Head of caudate nucleus (tissue), 42 donors: ENCODE results near the gene ZFHX3.
"Not testable (repeated sequence)": the region's sequence is repeated elsewhere in the genome, so short reads cannot be mapped to it uniquely, and the experiment has no call there.

Source experiments
- DNase-seq, 42 donors: peaks; one replicate each; pipeline versions ENCODE4 v3.0.0 to v3.0.0-alpha.2; 2020 to 2021; ENCODE audit warnings: mixed read lengths in 7 of 42
- intact Hi-C: fragments of 100-400 bp; cut with DNase I; formaldehyde crosslinking; loops from one replicate; pipeline ENCODE4 v1.15.0; 2022

Gene ZFHX3

GRCh38 chr16:73047536-73048291 lies at the start of gene ZFHX3:
TSS of gene ZFHX3 (minus strand) at chr16:73048128. CDS start at chr16:72960145, 87,983 bp downstream.
- peak in 40 of 42 donors; percentile 40 to 82 (median 64) for DNase-seq

GRCh38 chr16:73096510-73096909 lies 48.6 kb upstream of the ZFHX3 start:
- DNase-seq = no peak
- intact Hi-C loops = no loop called here

More at GRCh38 chr16:73047536-73048291, at the start of gene ZFHX3:
- intact Hi-C loops = no loop called here

GRCh38 chr16:73095885-73096421 lies 48.0 kb upstream of the ZFHX3 start:
- DNase-seq = no peak
- intact Hi-C loops = no loop called here

GRCh38 chr16:73095142-73095820 lies 47.4 kb upstream of the ZFHX3 start:
- DNase-seq = no peak
- intact Hi-C loops = no loop called here

GRCh38 chr16:73094371-73094770 lies 46.4 kb upstream of the ZFHX3 start:
- DNase-seq = no peak
- intact Hi-C loops = no loop called here

- no peak for DNase-seq
- intact Hi-C loops = no loop called here
These were observed 45.5 kb upstream of the ZFHX3 start for GRCh38 chr16:73093146-73094144.

GRCh38 chr16:73092236-73092781 lies 44.4 kb upstream of the ZFHX3 start:
- peak in 41 of 42 donors; percentile 29 to 78 (median 51) for DNase-seq
- intact Hi-C loops = no loop called here

- intact Hi-C loops = no loop called here
- no peak for DNase-seq
These were observed 43.2 kb upstream of the ZFHX3 start for GRCh38 chr16:73091174-73091573.

- intact Hi-C loops = no loop called here
- DNase-seq = no peak
These were observed 41.5 kb upstream of the ZFHX3 start for GRCh38 chr16:73089420-73089819.

GRCh38 chr16:73086108-73086507 lies 38.2 kb upstream of the ZFHX3 start:
- DNase-seq = no peak
- intact Hi-C loops = no loop called here

GRCh38 chr16:73083271-73083670 lies 35.3 kb upstream of the ZFHX3 start:
- intact Hi-C loops = no loop called here
- DNase-seq = no peak

GRCh38 chr16:73082634-73083051 lies 34.7 kb upstream of the ZFHX3 start:
- intact Hi-C loops = not testable (repeated sequence)

GRCh38 chr16:73080931-73081330 lies 33.0 kb upstream of the ZFHX3 start:
- intact Hi-C loops = no loop called here
- DNase-seq = no peak

More at GRCh38 chr16:73082634-73083051, 34.7 kb upstream of the ZFHX3 start:
- not testable (repeated sequence) for DNase-seq

GRCh38 chr16:73076324-73076810 lies 28.4 kb upstream of the ZFHX3 start:
- intact Hi-C loops = no loop called here
- peak in 1 of 42 donors; percentile 2 for DNase-seq

GRCh38 chr16:73074382-73074781 lies 26.5 kb upstream of the ZFHX3 start:
- no peak for DNase-seq
- intact Hi-C loops = no loop called here

GRCh38 chr16:73072051-73072450 lies 24.1 kb upstream of the ZFHX3 start:
- DNase-seq = peak in 2 of 42 donors; percentile 16 to 23
- intact Hi-C loops = not testable (repeated sequence)

GRCh38 chr16:73071131-73071940 lies 23.4 kb upstream of the ZFHX3 start:
- peak in 19 of 42 donors; percentile 35 to 76 (median 50) for DNase-seq

More at GRCh38 chr16:73071131-73071940, 23.4 kb upstream of the ZFHX3 start:
- intact Hi-C loops = no loop called here
